Body of pancreas (tissue), 4 donors: ENCODE measurements around the gene ZWILCH. TPM values are rescaled to one million over a fixed set of nuclear protein-coding genes. Genes with fewer than 3 reads are reported as not detected.

Experiments used
- ATAC-seq: fragments of 150-250 bp; one replicate; pipeline ENCODE4 v1.9.1; 2016
- DNase-seq, 4 donors: peaks; one replicate each; pipeline ENCODE4 v3.0.0-alpha.2; 2019
- H3K27ac ChIP-seq, 4 donors: fragments of 200-600 bp; sonication (generic); 1 replicate in 3 of 4; 2 replicates in 1 of 4; pipeline versions ENCODE4 v1.5.1 to v1.6.1; 2016 to 2019; ENCODE audit warnings: mild to moderate bottlenecking in 1 of 4, mixed read lengths in 1 of 4, moderate library complexity in 1 of 4
- H3K27me3 ChIP-seq, 2 donors: fragments of 200-600 bp; sonication (generic); one replicate each; pipeline ENCODE4 v1.6.0; 2016; ENCODE audit warnings: mild to moderate bottlenecking in 1 of 2
- H3K36me3 ChIP-seq, 2 donors: fragments of 200-600 bp; sonication (generic); replicated peaks in 1 of 2; 2 replicates each; pipeline ENCODE4 v1.5.1; 2016; ENCODE audit warnings: low read depth in 2 of 2; ENCODE audit not compliant: insufficient read depth in 1 of 2
- H3K4me1 ChIP-seq: fragments of 200-600 bp; sonication (generic); one replicate; pipeline ENCODE4 v1.6.0; 2016
- H3K4me3 ChIP-seq, 2 donors: fragments of 200-600 bp; sonication (generic); 1 replicate in 1 of 2; 2 replicates in 1 of 2; pipeline ENCODE4 v1.5.1; 2016 to 2019
- H3K9me3 ChIP-seq, 3 donors: fragments of 200-600 bp; sonication (generic); 1 replicate in 2 of 3; 2 replicates in 1 of 3; pipeline ENCODE4 v1.5.1; 2016
- POLR2A ChIP-seq, 3 donors: fragments of 450-650 bp; IDR thresholded peaks; one replicate each; pipeline ENCODE4 v1.6.1; 2016; ENCODE audit warnings: antibody characterized with exemption in 3 of 3, mild to moderate bottlenecking in 2 of 3
- WGBS, 2 donors: methylation state at CpG; one replicate each; pipeline ENCODE4 v1.1.5; 2017; 5-methylcytosine and 5-hydroxymethylcytosine counted together
- intact Hi-C: fragments of 100-400 bp; cut with DNase I; formaldehyde crosslinking; loops from one replicate; pipeline ENCODE4 v1.15.1; 2023
- total RNA-seq, 2 donors: library from RNA; depleted of rRNA; stranded (reverse); fragments of >200 nt; gene quantifications; one replicate each; pipeline ENCODE4 v1.1.0, GENCODE V29; 2016
- TF ChIP-seq, protein P1 (sequence below), 7 experiments: fragments of 450-650 bp in 4 of 7; fragments of 200-600 bp in 3 of 7; sonication (generic) in 3 of 7; IDR thresholded peaks; one replicate each; pipeline ENCODE4 v1.5.1; 2016 to 2019; ENCODE audit warnings: antibody characterized with exemption in 7 of 7

The ZWILCH gene
- total RNA-seq, 2 donors from 2014 or later: 0.99 to 1.8 TPM

DNA sequence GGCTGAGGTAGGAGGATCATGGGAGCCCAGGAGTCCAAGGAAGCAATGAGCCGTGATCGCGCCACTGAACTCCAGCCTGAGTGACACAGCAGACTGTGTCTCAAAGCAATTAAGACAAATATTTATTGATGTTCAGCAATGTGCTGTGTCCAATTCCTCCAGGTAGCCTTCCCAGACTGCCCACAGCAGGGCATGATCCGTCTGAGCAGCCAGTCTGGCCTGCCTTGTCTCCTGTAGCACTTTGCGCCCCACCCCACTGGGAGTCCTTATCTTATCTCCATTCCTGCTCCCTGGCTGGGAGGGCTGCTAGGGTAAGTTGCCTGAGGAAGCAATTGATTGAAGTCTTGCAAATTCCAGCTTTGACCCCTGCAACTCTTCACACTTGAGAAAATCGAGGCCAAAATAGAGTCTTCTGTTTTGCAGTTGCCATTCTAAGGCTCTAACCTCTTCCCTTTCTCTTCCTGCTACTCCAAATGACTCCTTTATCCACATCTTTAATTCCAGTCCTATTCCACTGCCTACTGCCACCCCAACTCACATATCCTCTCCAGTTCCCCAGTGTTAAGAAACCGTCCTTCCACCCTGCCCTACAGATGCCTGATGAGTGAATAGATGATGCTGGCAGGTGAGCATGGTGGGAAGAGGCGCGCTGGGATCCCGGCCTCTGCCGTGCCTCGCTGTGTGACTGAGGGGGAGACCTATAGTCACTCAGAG is 87.5 kb downstream of the ZWILCH start:
- no peaks in the 10 kb centered on the region for H3K36me3 ChIP-seq
- H3K4me1 ChIP-seq: no peaks in the 10 kb centered on the region
- no peaks in the 10 kb centered on the region for H3K9me3 ChIP-seq
- H3K27ac ChIP-seq: no peak overlapping the region
- TF ChIP-seq, protein P1, sequence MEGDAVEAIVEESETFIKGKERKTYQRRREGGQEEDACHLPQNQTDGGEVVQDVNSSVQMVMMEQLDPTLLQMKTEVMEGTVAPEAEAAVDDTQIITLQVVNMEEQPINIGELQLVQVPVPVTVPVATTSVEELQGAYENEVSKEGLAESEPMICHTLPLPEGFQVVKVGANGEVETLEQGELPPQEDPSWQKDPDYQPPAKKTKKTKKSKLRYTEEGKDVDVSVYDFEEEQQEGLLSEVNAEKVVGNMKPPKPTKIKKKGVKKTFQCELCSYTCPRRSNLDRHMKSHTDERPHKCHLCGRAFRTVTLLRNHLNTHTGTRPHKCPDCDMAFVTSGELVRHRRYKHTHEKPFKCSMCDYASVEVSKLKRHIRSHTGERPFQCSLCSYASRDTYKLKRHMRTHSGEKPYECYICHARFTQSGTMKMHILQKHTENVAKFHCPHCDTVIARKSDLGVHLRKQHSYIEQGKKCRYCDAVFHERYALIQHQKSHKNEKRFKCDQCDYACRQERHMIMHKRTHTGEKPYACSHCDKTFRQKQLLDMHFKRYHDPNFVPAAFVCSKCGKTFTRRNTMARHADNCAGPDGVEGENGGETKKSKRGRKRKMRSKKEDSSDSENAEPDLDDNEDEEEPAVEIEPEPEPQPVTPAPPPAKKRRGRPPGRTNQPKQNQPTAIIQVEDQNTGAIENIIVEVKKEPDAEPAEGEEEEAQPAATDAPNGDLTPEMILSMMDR (IDR thresholded peaks at IDR 0.05): no peak
- TF ChIP-seq POLR2A (IDR thresholded peaks at IDR 0.05): no peak
- DNase-seq: no peak
- whole genome bisulfite sequencing, 2 donors: 66 to 82% methylated on average over 11 to 12 of the region's 12 CpGs
- H3K4me3 ChIP-seq: no peak overlapping the region
- no peak for ATAC-seq
- H3K27me3 ChIP-seq: no peaks in the 10 kb centered on the region
- intact Hi-C loops: no loop called here

DNA sequence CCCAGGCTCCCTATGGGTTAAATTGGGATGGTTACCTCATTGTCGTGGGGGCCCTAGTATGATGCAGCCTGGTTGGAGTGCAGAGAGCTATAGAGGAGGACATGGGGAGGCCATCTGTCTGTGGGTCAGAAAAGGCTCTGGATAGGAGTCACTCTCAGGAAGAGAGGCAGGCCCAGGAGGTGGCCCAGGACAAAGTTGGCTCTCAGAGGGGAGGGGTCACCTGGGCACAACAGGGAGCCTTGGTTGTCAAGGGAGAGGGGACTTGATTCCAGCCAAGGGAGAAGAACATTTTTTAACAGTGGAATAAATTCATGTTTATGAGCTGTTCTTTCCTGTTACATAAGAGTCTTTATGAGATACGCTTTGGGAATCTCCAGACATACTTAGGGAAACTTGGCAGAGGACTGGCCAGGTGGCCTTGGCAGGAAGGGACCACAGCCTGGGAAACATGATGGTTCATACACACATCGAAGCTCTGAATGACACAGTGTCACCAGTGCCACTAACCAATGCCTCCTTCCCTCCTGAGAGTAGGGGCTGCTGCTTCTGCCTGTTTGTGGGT is 88.2 kb downstream of the ZWILCH start:
- no peaks in the 10 kb centered on the region for H3K9me3 ChIP-seq
- no peaks in the 10 kb centered on the region for H3K36me3 ChIP-seq
- TF ChIP-seq, protein P1 (IDR thresholded peaks at IDR 0.05): no peak
- TF ChIP-seq POLR2A (IDR thresholded peaks at IDR 0.05): no peak
- no peak overlapping the region for H3K4me3 ChIP-seq
- DNase-seq (no peak), ATAC-seq (no peak)
- H3K27ac ChIP-seq: no peak overlapping the region
- no peaks in the 10 kb centered on the region for H3K4me1 ChIP-seq
- H3K27me3 ChIP-seq: no peaks in the 10 kb centered on the region
- intact Hi-C loops: no loop called here
- WGBS, 2 donors: 36 to 49% methylated on average over 3 of the region's 3 CpGs

DNA sequence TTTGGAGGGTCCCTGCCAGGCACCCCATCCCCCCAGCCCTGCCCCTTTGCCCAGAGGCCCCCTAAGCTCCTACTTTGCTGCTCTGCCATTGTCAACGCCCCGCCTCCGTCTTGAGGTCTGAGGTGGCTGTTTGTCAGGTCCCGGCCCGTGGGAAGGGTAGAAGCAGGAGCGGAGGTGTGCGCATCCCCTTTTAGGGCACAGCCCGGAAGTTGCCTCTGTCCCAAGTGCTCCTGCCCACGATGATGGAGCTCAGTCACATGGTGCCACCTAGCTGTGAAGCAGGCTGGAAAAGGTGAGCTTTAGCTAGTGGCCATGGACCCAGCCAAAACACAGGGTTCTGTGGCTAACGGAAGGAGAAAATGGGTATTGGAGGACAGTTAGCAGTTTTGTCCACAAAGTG is 89.2 kb downstream of the ZWILCH start:
- no peak overlapping the region for H3K27ac ChIP-seq
- no peak for ATAC-seq

DNA sequence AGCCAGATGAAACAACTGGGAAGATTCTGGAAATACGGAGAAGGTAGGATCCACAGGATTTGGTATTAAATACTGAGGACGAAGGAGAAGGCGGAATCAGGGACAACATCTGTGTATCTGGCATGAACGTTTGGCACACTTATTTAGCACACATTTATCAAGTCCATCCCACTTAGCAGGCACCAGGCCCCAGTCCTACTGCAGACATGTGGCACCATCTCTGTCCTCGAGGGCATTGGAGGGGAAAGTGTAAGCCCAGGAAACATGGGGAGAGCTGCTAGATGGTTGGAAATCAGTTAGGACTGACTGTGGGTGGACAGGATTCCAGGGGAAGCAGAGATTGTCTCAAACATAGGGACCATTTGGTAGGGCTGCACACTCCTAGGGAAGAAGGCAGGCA is 89.7 kb downstream of the ZWILCH start:
- intact Hi-C loops: no loop called here
- ATAC-seq (no peak), DNase-seq (no peak)
- H3K9me3 ChIP-seq: no peaks in the 10 kb centered on the region
- 66 to 68% methylated on average over 5 of the region's 5 CpGs for WGBS, 2 donors
- no peaks in the 10 kb centered on the region for H3K27me3 ChIP-seq
- H3K4me3 ChIP-seq: no peak overlapping the region
- no peaks in the 10 kb centered on the region for H3K4me1 ChIP-seq
- TF ChIP-seq POLR2A (IDR thresholded peaks at IDR 0.05): no peak
- TF ChIP-seq, protein P1 (IDR thresholded peaks at IDR 0.05): no peak
- H3K27ac ChIP-seq: no peak overlapping the region
- H3K36me3 ChIP-seq: no peaks in the 10 kb centered on the region

More for the DNA sequence above, 89.2 kb downstream of the ZWILCH start:
- WGBS, 2 donors: 73 to 84% methylated on average over 9 to 10 of the region's 10 CpGs
- DNase-seq: no peak
- intact Hi-C loops: no loop called here
- TF ChIP-seq, protein P1 (IDR thresholded peaks at IDR 0.05): no peak
- no peak for TF ChIP-seq POLR2A (IDR thresholded peaks at IDR 0.05)
- Histone ChIP-seq H3K27me3 (no peaks in the 10 kb centered on the region), H3K9me3 (no peaks in the 10 kb centered on the region), H3K4me1 (no peaks in the 10 kb centered on the region), H3K36me3 (no peaks in the 10 kb centered on the region), H3K4me3 (no peak overlapping the region)

DNA sequence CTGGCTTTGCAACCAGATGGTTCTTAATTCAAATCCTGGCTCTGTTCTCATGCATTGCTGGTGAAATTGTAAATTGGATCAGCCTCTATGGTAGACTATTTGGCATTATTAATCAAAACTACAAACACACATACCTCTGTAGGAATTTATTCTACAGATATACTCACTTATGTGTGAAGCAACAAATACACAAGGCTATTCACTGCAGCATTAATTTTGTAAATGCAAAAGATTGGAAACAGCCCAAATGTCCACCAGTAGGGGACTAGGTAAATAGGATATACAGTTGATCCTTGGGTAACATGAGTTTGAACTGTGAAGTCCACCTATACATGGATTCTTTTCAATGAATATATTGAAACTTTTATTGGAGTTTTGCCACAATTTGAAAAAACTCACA is 90.2 kb downstream of the ZWILCH start:
- no peak for DNase-seq
- ATAC-seq: no peak
- no peaks in the 10 kb centered on the region for H3K9me3 ChIP-seq
- H3K4me1 ChIP-seq: no peaks in the 10 kb centered on the region
- H3K27me3 ChIP-seq: no peaks in the 10 kb centered on the region
- no peak overlapping the region for H3K4me3 ChIP-seq
- no peak for TF ChIP-seq POLR2A (IDR thresholded peaks at IDR 0.05)
- TF ChIP-seq, protein P1 (IDR thresholded peaks at IDR 0.05): no peak
- H3K27ac ChIP-seq: no peak overlapping the region
- no peaks in the 10 kb centered on the region for H3K36me3 ChIP-seq
- intact Hi-C loops: no loop called here
